ENCODE measurements around the gene SPDYE5.

The SPDYE5 gene

DNA sequence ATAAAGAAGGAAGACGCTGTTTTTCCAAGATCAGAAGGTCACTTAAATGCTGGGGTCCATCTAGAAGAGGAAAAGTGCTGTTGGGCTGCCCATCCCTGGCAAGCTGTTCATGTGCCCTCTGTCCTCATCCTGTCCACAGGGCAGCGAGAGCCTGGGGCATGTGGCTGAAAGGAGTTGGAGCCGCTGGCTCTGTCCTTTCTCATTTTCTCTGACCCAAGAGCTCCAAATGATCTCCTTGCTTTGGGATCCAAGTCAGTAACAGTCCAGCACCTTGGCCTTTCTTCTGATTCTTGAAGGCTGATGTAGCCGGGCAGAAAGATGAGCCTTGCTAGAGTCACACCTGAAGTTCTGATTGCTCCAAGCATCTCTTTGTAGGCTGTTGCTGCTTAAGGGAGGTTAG lies 44.4 kb downstream of the SPDYE5 start:
- Histone ChIP-seq H3K27ac (no peak overlapping the region), H3K36me3 (replicated peaks) (no peaks in the 10 kb centered on the region), H3K27me3 (replicated peaks) (no peaks in the 10 kb centered on the region), H3K4me3 (ENCODE audit: low read depth, low read length) (no peak overlapping the region)
- no peak for DNase-seq
- in situ Hi-C loops (cut with HindIII; ENCODE audit: low pct_ligation_motif_present, low sequenced_read_pairs), result no loop called here
- TF ChIP-seq, protein P1, sequence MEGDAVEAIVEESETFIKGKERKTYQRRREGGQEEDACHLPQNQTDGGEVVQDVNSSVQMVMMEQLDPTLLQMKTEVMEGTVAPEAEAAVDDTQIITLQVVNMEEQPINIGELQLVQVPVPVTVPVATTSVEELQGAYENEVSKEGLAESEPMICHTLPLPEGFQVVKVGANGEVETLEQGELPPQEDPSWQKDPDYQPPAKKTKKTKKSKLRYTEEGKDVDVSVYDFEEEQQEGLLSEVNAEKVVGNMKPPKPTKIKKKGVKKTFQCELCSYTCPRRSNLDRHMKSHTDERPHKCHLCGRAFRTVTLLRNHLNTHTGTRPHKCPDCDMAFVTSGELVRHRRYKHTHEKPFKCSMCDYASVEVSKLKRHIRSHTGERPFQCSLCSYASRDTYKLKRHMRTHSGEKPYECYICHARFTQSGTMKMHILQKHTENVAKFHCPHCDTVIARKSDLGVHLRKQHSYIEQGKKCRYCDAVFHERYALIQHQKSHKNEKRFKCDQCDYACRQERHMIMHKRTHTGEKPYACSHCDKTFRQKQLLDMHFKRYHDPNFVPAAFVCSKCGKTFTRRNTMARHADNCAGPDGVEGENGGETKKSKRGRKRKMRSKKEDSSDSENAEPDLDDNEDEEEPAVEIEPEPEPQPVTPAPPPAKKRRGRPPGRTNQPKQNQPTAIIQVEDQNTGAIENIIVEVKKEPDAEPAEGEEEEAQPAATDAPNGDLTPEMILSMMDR (IDR thresholded peaks at IDR 0.05; ENCODE audit: low read depth, low read length, missing control alignments), result no peak

DNA sequence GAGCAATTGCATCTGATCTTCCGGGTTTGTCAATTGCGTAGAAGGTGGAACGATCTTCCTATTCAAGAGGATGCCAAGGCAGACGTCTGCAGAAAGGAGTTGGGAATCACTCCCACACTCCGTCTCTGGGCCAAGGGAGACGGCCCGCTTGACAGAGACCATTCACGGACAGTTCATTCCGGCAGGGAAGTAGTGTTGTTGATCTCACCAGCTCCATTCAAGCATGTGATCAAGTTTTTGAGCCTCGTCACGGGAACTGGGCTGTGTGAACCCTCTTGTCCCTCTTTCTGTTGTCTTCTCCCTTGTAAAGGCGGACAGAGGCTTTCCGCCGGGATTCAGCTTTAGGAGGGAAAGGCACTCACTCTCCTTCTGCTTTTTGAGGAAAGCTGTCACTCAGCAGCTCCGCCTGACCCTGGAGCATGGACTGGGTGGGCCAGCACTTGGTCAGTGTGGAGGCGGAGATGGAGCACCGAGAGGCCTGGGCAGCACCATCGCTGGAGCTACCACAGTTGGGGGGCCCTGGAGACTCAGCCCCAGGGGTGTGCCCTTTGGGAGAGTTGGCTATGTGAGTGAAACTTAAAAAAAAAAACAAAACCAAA lies 44.9 kb downstream of the SPDYE5 start:
- TF ChIP-seq, protein P1 (IDR thresholded peaks at IDR 0.05; ENCODE audit: low read depth, low read length, missing control alignments), result no peak
- Histone ChIP-seq H3K36me3 (replicated peaks) (no peaks in the 10 kb centered on the region), H3K27ac (no peak overlapping the region), H3K27me3 (replicated peaks) (no peaks in the 10 kb centered on the region), H3K4me3 (ENCODE audit: low read depth, low read length) (no peak overlapping the region)
- DNase-seq, result no peak
- in situ Hi-C loops (cut with HindIII; ENCODE audit: low pct_ligation_motif_present, low sequenced_read_pairs), result no loop called here

GRCh38 chr7:75537731-75538130 lies 45.6 kb downstream of the SPDYE5 start:
- Histone ChIP-seq H3K4me3 (ENCODE audit: low read depth, low read length) (no peak overlapping the region), H3K27ac (no peak overlapping the region), H3K36me3 (replicated peaks) (no peaks in the 10 kb centered on the region), H3K27me3 (replicated peaks) (no peaks in the 10 kb centered on the region)
- TF ChIP-seq, protein P1 (IDR thresholded peaks at IDR 0.05; ENCODE audit: low read depth, low read length, missing control alignments), result no peak
- in situ Hi-C loops (cut with HindIII; ENCODE audit: low pct_ligation_motif_present, low sequenced_read_pairs), result no loop called here
- DNase-seq, result no peak

- no peak for DNase-seq
- TF ChIP-seq, protein P1 (IDR thresholded peaks at IDR 0.05; ENCODE audit: low read depth, low read length, missing control alignments), result no peak
- no peaks in the 10 kb centered on the region for H3K27me3 ChIP-seq (replicated peaks)
- in situ Hi-C loops (cut with HindIII; ENCODE audit: low pct_ligation_motif_present, low sequenced_read_pairs), result no loop called here
- H3K36me3 ChIP-seq (replicated peaks), result no peaks in the 10 kb centered on the region
- no peak overlapping the region for H3K4me3 ChIP-seq (ENCODE audit: low read depth, low read length)
- H3K27ac ChIP-seq, result no peak overlapping the region
These were observed 54.3 kb downstream of the SPDYE5 start for GRCh38 chr7:75546237-75547015.

Measured in brain microvascular endothelial cell (primary cell).